ENCODE results near the gene PTCRA. TPM values are rescaled to one million over a fixed set of nuclear protein-coding genes. Genes with fewer than 3 reads are reported as not detected.

Gene PTCRA
- total RNA-seq, 4 donors from 2014 or later = not detected

- H3K4me1 ChIP-seq = peaks cover 14 to 20% (median 17%) of the 10 kb centered on the region in 3 donors
- intact Hi-C loops (cut with DNase I) = loop anchor here (10.0 kb wide), 1 partner anchor 102 kb away; no protein-coding TSS in a partner anchor
- no peaks in the 10 kb centered on the region for H3K9me3 ChIP-seq
- H3K27ac ChIP-seq = no peak overlapping the region
- no peak overlapping the region for H3K4me3 ChIP-seq
- H3K36me3 ChIP-seq = peaks cover 0 to 54% (median 9%) of the 10 kb centered on the region in 3 donors
- H3K27me3 ChIP-seq = no peaks in the 10 kb centered on the region
- TF ChIP-seq, protein P1, sequence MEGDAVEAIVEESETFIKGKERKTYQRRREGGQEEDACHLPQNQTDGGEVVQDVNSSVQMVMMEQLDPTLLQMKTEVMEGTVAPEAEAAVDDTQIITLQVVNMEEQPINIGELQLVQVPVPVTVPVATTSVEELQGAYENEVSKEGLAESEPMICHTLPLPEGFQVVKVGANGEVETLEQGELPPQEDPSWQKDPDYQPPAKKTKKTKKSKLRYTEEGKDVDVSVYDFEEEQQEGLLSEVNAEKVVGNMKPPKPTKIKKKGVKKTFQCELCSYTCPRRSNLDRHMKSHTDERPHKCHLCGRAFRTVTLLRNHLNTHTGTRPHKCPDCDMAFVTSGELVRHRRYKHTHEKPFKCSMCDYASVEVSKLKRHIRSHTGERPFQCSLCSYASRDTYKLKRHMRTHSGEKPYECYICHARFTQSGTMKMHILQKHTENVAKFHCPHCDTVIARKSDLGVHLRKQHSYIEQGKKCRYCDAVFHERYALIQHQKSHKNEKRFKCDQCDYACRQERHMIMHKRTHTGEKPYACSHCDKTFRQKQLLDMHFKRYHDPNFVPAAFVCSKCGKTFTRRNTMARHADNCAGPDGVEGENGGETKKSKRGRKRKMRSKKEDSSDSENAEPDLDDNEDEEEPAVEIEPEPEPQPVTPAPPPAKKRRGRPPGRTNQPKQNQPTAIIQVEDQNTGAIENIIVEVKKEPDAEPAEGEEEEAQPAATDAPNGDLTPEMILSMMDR (IDR thresholded peaks at IDR 0.05) = no peak
- TF ChIP-seq POLR2A (IDR thresholded peaks at IDR 0.05) = no peak
- WGBS, 2 donors = 73 to 74% methylated on average over 4 to 6 of the region's 13 CpGs
- no peak for DNase-seq
Observed at GRCh38 chr6:42962502-42963178, 46.8 kb downstream of the PTCRA start.

DNA sequence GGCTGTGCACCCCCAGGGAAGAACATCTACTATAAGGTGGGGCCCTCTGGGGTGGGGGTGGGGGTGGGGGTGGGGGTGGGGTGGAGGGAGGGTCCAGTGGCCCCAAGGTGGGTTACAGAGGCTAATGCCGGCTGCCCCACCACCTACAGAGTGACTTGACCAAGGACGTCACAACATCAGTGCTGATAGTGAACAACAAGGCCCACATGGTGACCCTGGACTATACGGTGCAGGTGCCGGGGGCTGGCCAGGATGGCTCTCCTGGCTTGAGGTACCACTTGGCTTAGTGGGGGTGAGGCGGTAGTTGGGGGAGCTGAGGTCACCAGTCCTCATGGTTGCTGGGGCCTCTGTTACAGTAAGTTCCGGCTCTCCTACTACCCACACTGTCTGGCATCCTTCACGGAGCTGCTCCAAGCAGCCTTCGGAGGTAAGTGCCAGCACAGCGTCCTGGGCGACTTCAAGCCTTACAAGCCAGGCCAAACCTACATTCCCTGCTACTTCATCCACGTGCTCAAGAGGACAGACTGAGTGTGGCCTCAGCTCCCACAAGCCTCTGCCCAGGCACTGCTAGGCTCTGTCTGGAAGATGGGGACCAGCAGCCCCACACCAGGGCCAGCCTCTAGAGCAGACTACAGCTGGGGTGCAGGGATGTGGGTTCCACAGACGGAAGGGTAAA lies 47.5 kb downstream of the PTCRA start:
- peaks cover 0 to 61% (median 11%) of the 10 kb centered on the region in 3 donors for H3K36me3 ChIP-seq
- intact Hi-C loops (cut with DNase I) = loop anchor here (10.0 kb wide), 1 partner anchor 101 kb away; no protein-coding TSS in a partner anchor
- no peaks in the 10 kb centered on the region for H3K9me3 ChIP-seq
- no peaks in the 10 kb centered on the region for H3K27me3 ChIP-seq
- DNase-seq = no peak
- peaks cover 14 to 20% (median 17%) of the 10 kb centered on the region in 3 donors for H3K4me1 ChIP-seq
- no peak overlapping the region for H3K4me3 ChIP-seq
- TF ChIP-seq POLR2A (IDR thresholded peaks at IDR 0.05) = no peak
- TF ChIP-seq, protein P1 (IDR thresholded peaks at IDR 0.05) = no peak
- no peak overlapping the region for H3K27ac ChIP-seq
- WGBS, 2 donors = 83 to 100% methylated on average over 3 to 12 of the region's 12 CpGs

DNA sequence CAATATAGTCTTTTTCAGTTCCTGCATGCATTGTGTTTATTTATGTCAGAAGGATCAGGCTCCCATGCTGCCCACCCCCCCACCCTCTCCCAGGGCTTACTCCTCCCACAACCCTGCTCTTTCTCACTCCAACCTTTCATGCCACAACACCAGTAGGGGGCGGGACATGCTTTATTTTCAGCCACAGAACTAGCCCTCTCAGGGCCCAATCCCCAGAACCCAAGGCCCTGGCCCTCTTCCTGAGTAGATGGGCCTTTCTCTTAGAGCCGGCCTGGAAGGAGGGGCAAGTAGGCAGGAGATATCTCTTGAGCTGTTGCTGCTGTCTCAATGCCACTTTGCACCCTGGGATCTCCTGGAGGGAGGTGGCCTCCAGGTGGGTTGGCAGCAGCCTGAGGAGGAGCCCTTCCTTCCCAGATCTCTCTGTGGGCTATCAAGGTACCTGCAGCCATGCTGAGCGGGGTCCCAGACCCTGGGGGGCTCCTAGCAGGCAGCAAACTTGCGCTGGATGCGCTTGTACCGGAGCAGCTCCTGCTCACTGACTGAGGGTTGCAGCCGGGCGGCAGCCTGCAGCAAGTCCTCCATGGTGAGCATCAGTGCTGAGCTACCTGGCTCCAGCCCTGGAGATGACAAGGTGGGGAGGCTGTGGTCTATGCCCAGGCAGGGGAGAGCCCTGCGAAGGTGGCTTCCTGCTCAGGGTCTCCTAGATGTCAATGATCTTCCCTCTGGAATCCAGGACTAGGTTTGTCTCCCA lies 48.2 kb downstream of the PTCRA start:
- no peak for DNase-seq
- 68 to 85% methylated on average over 4 to 5 of the region's 9 CpGs for WGBS, 2 donors
- intact Hi-C loops (cut with DNase I) = loop anchor here (10.0 kb wide), 1 partner anchor 101 kb away; no protein-coding TSS in a partner anchor
- Histone ChIP-seq H3K4me3 (no peak overlapping the region), H3K4me1 (peaks cover 14 to 20% (median 17%) of the 10 kb centered on the region in 3 donors), H3K36me3 (peaks cover 0 to 68% (median 13%) of the 10 kb centered on the region in 3 donors), H3K27me3 (no peaks in the 10 kb centered on the region), H3K27ac (no peak overlapping the region), H3K9me3 (no peaks in the 10 kb centered on the region)
- TF ChIP-seq, protein P1 (IDR thresholded peaks at IDR 0.05) = no peak
- TF ChIP-seq POLR2A (IDR thresholded peaks at IDR 0.05) = no peak

DNA sequence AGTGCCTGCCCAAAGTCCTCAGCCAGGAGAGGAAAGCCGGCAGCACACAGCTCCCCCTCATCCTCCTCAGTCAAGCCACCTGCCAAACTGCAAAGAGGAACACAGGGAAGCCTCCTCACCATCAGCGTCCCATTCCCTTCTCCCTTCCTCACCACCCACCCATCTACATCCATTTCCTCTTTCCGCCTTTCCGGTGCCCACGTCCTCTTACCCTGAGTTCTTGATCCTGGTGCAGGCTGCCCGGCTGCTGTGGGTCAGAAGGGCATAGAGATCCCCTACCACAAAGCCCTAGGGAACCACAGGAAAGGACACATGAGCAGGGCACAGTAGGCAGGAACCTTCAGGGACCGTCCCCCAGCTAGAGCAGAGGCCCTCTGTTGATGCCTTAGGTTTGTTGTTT lies 50.7 kb downstream of the PTCRA start:
- H3K4me3 ChIP-seq = no peak overlapping the region
- intact Hi-C loops (cut with DNase I) = loop anchor here (10.0 kb wide), 1 partner anchor 98 kb away; no protein-coding TSS in a partner anchor
- peaks cover 0 to 75% (median 18%) of the 10 kb centered on the region in 3 donors for H3K36me3 ChIP-seq
- no peak for TF ChIP-seq POLR2A (IDR thresholded peaks at IDR 0.05)
- TF ChIP-seq, protein P1 (IDR thresholded peaks at IDR 0.05) = no peak
- 74 to 81% methylated on average over 7 of the region's 7 CpGs for WGBS, 2 donors
- no peaks in the 10 kb centered on the region for H3K27me3 ChIP-seq
- no peaks in the 10 kb centered on the region for H3K9me3 ChIP-seq
- no peak for DNase-seq
- H3K4me1 ChIP-seq = peaks cover 0 to 4% (median 0%) of the 10 kb centered on the region in 3 donors
- H3K27ac ChIP-seq = no peak overlapping the region

Measured in esophagus squamous epithelium (tissue), 5 donors.